ENCODE measurements around the gene MRPL42. TPM values are rescaled to one million over a fixed set of nuclear protein-coding genes. Genes with fewer than 3 reads are reported as not detected.
A peak's percentile ranks its signal among the peaks of the same experiment; 100 is the strongest.
"Not testable (repeated sequence)": the region's sequence is repeated elsewhere in the genome, so short reads cannot be mapped to it uniquely, and the experiment has no call there.

Gene MRPL42
- total RNA-seq (10 to 100 TPM; 34.7 to 39.9 TPM), total RNA-seq (48.1 to 61.9 reads per million in 2 donors)

- DNase-seq, result peak; percentile 78 to 93 (median 82)
- Mint-ChIP-seq H3K27ac (peak within 1 kb of the TSS; percentile 93), H3K36me3 (ENCODE audit: low read depth) (peaks cover 9% of the 10 kb centered on the region), H3K4me3 (peak within 1 kb of the TSS; percentile 91), H3K4me1 (peaks cover 19% of the 10 kb centered on the region), H3K27me3 (no peaks in the 10 kb centered on the region)
- no peaks in the 10 kb centered on the region for H3K9me3 ChIP-seq (ENCODE audit: control insufficient read depth, low read length, poor library complexity, severe bottlenecking)
- ATAC-seq, result peak; percentile 96
Measured at GRCh38 chr12:93467351-93468007, at the start of gene MRPL42. TSS of gene MRPL42 (plus strand) at chr12:93467514. CDS start at chr12:93469286, 1,772 bp downstream.

GRCh38 chr12:93417967-93418480, 49.3 kb upstream of the MRPL42 start:
- DNase-seq (no peak), ATAC-seq (no peak)
- Mint-ChIP-seq H3K36me3 (ENCODE audit: low read depth) (peaks cover 3% of the 10 kb centered on the region), H3K27me3 (no peaks in the 10 kb centered on the region), H3K4me3 (no peak overlapping the region), H3K4me1 (peaks cover 59% of the 10 kb centered on the region), H3K27ac (no peak overlapping the region)
- H3K9me3 ChIP-seq (ENCODE audit: control insufficient read depth, low read length, poor library complexity, severe bottlenecking), result no peaks in the 10 kb centered on the region

- H3K36me3 Mint-ChIP-seq (ENCODE audit: low read depth), result peaks cover 1% of the 10 kb centered on the region
- H3K4me3 Mint-ChIP-seq, result no peak overlapping the region
- ATAC-seq, result peak; percentile 74
- H3K27me3 Mint-ChIP-seq, result no peaks in the 10 kb centered on the region
- H3K4me1 Mint-ChIP-seq, result peaks cover 58% of the 10 kb centered on the region
- H3K9me3 ChIP-seq (ENCODE audit: control insufficient read depth, low read length, poor library complexity, severe bottlenecking), result no peaks in the 10 kb centered on the region
- peak overlapping the region; percentile 91 for H3K27ac Mint-ChIP-seq
- DNase-seq, result no peak
Measured at GRCh38 chr12:93419388-93420034, 47.8 kb upstream of the MRPL42 start.

GRCh38 chr12:93422050-93422449, 45.3 kb upstream of the MRPL42 start:
- no peak overlapping the region for H3K4me3 Mint-ChIP-seq
- DNase-seq, result no peak
- H3K27me3 Mint-ChIP-seq, result no peaks in the 10 kb centered on the region

GRCh38 chr12:93425736-93426411, 41.4 kb upstream of the MRPL42 start:
- DNase-seq, result no peak
- peak; percentile 23 for ATAC-seq
- H3K36me3 Mint-ChIP-seq (ENCODE audit: low read depth), result no peaks in the 10 kb centered on the region
- peak overlapping the region; percentile 91 for H3K27ac Mint-ChIP-seq
- peak overlapping the region; percentile 60 for H3K4me3 Mint-ChIP-seq
- peaks cover 69% of the 10 kb centered on the region for H3K4me1 Mint-ChIP-seq
- no peaks in the 10 kb centered on the region for H3K27me3 Mint-ChIP-seq
- H3K9me3 ChIP-seq (ENCODE audit: control insufficient read depth, low read length, poor library complexity, severe bottlenecking), result no peaks in the 10 kb centered on the region

More at GRCh38 chr12:93422050-93422449, 45.3 kb upstream of the MRPL42 start:
- Mint-ChIP-seq H3K27ac (peak overlapping the region; percentile 91), H3K4me1 (peaks cover 62% of the 10 kb centered on the region), H3K36me3 (ENCODE audit: low read depth) (no peaks in the 10 kb centered on the region)
- no peak for ATAC-seq
- no peaks in the 10 kb centered on the region for H3K9me3 ChIP-seq (ENCODE audit: control insufficient read depth, low read length, poor library complexity, severe bottlenecking)

GRCh38 chr12:93426412-93426805, 40.9 kb upstream of the MRPL42 start:
- ATAC-seq (peak; percentile 65), DNase-seq (no peak)
- H3K27ac Mint-ChIP-seq, result peak overlapping the region; percentile 91
- H3K4me1 Mint-ChIP-seq, result peaks cover 68% of the 10 kb centered on the region
- no peaks in the 10 kb centered on the region for H3K27me3 Mint-ChIP-seq
- H3K9me3 ChIP-seq (ENCODE audit: control insufficient read depth, low read length, poor library complexity, severe bottlenecking), result no peaks in the 10 kb centered on the region
- H3K36me3 Mint-ChIP-seq (ENCODE audit: low read depth), result no peaks in the 10 kb centered on the region
- H3K4me3 Mint-ChIP-seq, result peak overlapping the region; percentile 60

GRCh38 chr12:93427779-93428564, 39.3 kb upstream of the MRPL42 start:
- no peaks in the 10 kb centered on the region for H3K9me3 ChIP-seq (ENCODE audit: control insufficient read depth, low read length, poor library complexity, severe bottlenecking)
- no peak for DNase-seq
- Mint-ChIP-seq H3K27ac (peak overlapping the region; percentile 91), H3K27me3 (no peaks in the 10 kb centered on the region), H3K4me3 (peak overlapping the region; percentile 8), H3K36me3 (ENCODE audit: low read depth) (no peaks in the 10 kb centered on the region), H3K4me1 (peaks cover 66% of the 10 kb centered on the region)
- no peak for ATAC-seq

GRCh38 chr12:93429448-93429847, 37.9 kb upstream of the MRPL42 start:
- no peaks in the 10 kb centered on the region for H3K9me3 ChIP-seq (ENCODE audit: control insufficient read depth, low read length, poor library complexity, severe bottlenecking)
- no peak overlapping the region for H3K27ac Mint-ChIP-seq
- H3K27me3 Mint-ChIP-seq, result no peaks in the 10 kb centered on the region
- no peaks in the 10 kb centered on the region for H3K36me3 Mint-ChIP-seq (ENCODE audit: low read depth)
- DNase-seq (no peak), ATAC-seq (no peak)
- H3K4me3 Mint-ChIP-seq, result no peak overlapping the region
- peaks cover 64% of the 10 kb centered on the region for H3K4me1 Mint-ChIP-seq

- ATAC-seq (no peak), DNase-seq (no peak)
- Mint-ChIP-seq H3K4me3 (no peak overlapping the region), H3K27me3 (no peaks in the 10 kb centered on the region), H3K27ac (peak overlapping the region; percentile 49), H3K4me1 (peaks cover 62% of the 10 kb centered on the region), H3K36me3 (ENCODE audit: low read depth) (no peaks in the 10 kb centered on the region)
- no peaks in the 10 kb centered on the region for H3K9me3 ChIP-seq (ENCODE audit: control insufficient read depth, low read length, poor library complexity, severe bottlenecking)
Measured at GRCh38 chr12:93429852-93430251, 37.5 kb upstream of the MRPL42 start.

- Mint-ChIP-seq H3K36me3 (ENCODE audit: low read depth) (no peaks in the 10 kb centered on the region), H3K27me3 (no peaks in the 10 kb centered on the region), H3K27ac (peak overlapping the region; percentile 49), H3K4me3 (no peak overlapping the region), H3K4me1 (peaks cover 61% of the 10 kb centered on the region)
- no peak for ATAC-seq
- no peak for DNase-seq
- no peaks in the 10 kb centered on the region for H3K9me3 ChIP-seq (ENCODE audit: control insufficient read depth, low read length, poor library complexity, severe bottlenecking)
Measured at GRCh38 chr12:93430280-93430679, 37.0 kb upstream of the MRPL42 start.

- H3K36me3 Mint-ChIP-seq (ENCODE audit: low read depth); H3K27me3 Mint-ChIP-seq; H3K9me3 ChIP-seq (ENCODE audit: control insufficient read depth, low read length, poor library complexity, severe bottlenecking); ATAC-seq; DNase-seq: not testable (repeated sequence)
- peak overlapping the region; percentile 25 for H3K4me3 Mint-ChIP-seq
- H3K27ac Mint-ChIP-seq, result peak overlapping the region; percentile 81
- H3K4me1 Mint-ChIP-seq, result peaks cover 55% of the 10 kb centered on the region
Measured at GRCh38 chr12:93432031-93432430, 35.3 kb upstream of the MRPL42 start.

GRCh38 chr12:93434256-93434865, 33.0 kb upstream of the MRPL42 start:
- H3K27me3 Mint-ChIP-seq, result no peaks in the 10 kb centered on the region
- DNase-seq (no peak), ATAC-seq (no peak)
- no peaks in the 10 kb centered on the region for H3K9me3 ChIP-seq (ENCODE audit: control insufficient read depth, low read length, poor library complexity, severe bottlenecking)
- peaks cover 62% of the 10 kb centered on the region for H3K4me1 Mint-ChIP-seq
- H3K27ac Mint-ChIP-seq, result peak overlapping the region; percentile 56
- H3K36me3 Mint-ChIP-seq (ENCODE audit: low read depth), result no peaks in the 10 kb centered on the region
- H3K4me3 Mint-ChIP-seq, result no peak overlapping the region
